Parathyroid adenoma (tissue), 2 donors: ENCODE measurements around the gene SNX20.

Experiments
- H2AFZ ChIP-seq: fragments of 300-600 bp; sonication (generic); one replicate; pipeline ENCODE4 v1.7.0; 2017; ENCODE audit warnings: antibody characterized with exemption, mild to moderate bottlenecking
- H3K27ac ChIP-seq: fragments of 300-600 bp; sonication (generic); one replicate; pipeline ENCODE4 v1.7.0; 2017
- H3K27me3 ChIP-seq: fragments of 300-600 bp; sonication (generic); one replicate; pipeline ENCODE4 v1.7.0; 2017; ENCODE audit warnings: low read length; ENCODE audit not compliant: control insufficient read depth, insufficient read depth
- H3K36me3 ChIP-seq: fragments of 300-600 bp; sonication (generic); one replicate; pipeline ENCODE4 v1.7.0; 2017; ENCODE audit warnings: low read length; ENCODE audit not compliant: control insufficient read depth, insufficient read depth
- H3K4me1 ChIP-seq: fragments of 300-600 bp; sonication (generic); one replicate; pipeline ENCODE4 v1.7.0; 2017; ENCODE audit warnings: control low read depth
- H3K4me2 ChIP-seq: fragments of 300-600 bp; sonication (generic); one replicate; pipeline ENCODE4 v1.7.0; 2017; ENCODE audit warnings: low read length
- H3K4me3 ChIP-seq: fragments of 300-600 bp; sonication (generic); one replicate; pipeline ENCODE4 v1.7.0; 2017; ENCODE audit warnings: low read depth, low read length
- H3K79me2 ChIP-seq: fragments of 300-600 bp; sonication (generic); one replicate; pipeline ENCODE4 v1.7.0; 2017; ENCODE audit warnings: control low read depth
- H3K9ac ChIP-seq: fragments of 300-600 bp; sonication (generic); one replicate; pipeline ENCODE4 v1.7.0; 2017; ENCODE audit warnings: mild to moderate bottlenecking
- H3K9me3 ChIP-seq: fragments of 300-600 bp; sonication (generic); one replicate; pipeline ENCODE4 v1.7.0; 2017; ENCODE audit warnings: low read length; ENCODE audit not compliant: control insufficient read depth
- TF ChIP-seq, protein P1 (sequence below): fragments of 300-600 bp; sonication (generic); IDR thresholded peaks from one replicate; pipeline ENCODE4 v1.7.0; 2017; ENCODE audit warnings: antibody characterized with exemption, mild to moderate bottlenecking
- donor health status: primary hyperparathyroidism.

Gene SNX20

DNA sequence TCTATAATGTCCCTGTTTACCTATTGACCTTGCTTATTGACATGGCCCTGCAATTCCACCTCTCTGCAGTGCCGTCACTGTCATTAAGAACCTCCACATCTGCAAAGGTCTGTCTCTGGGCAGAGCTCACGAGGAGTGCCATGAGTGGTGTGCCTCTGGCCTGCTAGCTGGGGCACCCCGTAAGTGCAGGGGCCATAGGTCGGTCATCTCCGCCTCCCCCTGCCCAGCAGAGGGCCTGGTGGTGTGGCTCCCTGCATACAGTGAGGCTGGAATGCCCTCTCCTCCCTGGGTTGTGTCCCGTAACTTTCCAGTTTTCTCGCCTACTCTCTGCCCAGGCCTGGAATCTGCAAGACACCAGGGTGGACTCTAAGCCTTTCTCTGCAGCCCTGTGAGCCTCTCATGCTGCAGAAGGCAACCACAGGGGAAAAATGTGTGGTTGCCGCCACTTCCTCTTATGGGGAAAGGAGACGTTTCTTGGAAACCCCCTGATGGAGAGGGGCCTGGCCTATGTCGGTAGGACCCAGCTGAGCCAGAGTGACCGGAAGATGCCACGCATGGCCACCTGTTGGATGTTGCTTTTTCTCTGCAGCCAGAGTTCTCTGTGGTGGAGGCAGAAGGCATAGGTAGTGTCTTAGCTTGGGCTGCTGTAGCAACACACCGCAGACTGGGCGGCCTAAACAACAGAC lies 2.7 kb upstream of the SNX20 start:
- no peak overlapping the region for H3K27ac ChIP-seq
- no peak overlapping the region for H3K4me3 ChIP-seq

DNA sequence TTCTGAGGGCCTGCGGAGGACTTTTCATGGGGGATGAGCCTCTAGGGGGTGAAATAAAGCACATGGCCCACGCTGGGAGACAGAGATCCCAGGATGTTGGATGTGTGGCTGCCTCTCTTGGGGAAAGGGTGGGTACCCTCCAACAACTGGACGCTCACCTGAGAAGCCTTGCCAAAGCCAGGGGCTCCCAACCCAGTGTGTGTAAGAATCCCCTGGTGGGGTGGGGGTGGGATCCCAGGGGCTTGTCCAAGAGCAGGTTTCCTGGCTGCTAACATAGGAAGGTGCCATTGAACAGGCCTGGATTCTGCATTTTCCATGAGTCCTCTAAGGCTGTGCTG lies 587 bp downstream of the SNX20 start:
- H2AFZ ChIP-seq = no peak overlapping the region
- no peaks in the 10 kb centered on the region for H3K79me2 ChIP-seq
- H3K36me3 ChIP-seq = no peaks in the 10 kb centered on the region
- no peak overlapping the region for H3K4me2 ChIP-seq
- no peak overlapping the region for H3K9ac ChIP-seq
- H3K27ac ChIP-seq = no peak overlapping the region
- H3K9me3 ChIP-seq = no peaks in the 10 kb centered on the region
- no peak overlapping the region for H3K4me3 ChIP-seq
- H3K4me1 ChIP-seq = no peaks in the 10 kb centered on the region
- no peaks in the 10 kb centered on the region for H3K27me3 ChIP-seq
- TF ChIP-seq, protein P1, sequence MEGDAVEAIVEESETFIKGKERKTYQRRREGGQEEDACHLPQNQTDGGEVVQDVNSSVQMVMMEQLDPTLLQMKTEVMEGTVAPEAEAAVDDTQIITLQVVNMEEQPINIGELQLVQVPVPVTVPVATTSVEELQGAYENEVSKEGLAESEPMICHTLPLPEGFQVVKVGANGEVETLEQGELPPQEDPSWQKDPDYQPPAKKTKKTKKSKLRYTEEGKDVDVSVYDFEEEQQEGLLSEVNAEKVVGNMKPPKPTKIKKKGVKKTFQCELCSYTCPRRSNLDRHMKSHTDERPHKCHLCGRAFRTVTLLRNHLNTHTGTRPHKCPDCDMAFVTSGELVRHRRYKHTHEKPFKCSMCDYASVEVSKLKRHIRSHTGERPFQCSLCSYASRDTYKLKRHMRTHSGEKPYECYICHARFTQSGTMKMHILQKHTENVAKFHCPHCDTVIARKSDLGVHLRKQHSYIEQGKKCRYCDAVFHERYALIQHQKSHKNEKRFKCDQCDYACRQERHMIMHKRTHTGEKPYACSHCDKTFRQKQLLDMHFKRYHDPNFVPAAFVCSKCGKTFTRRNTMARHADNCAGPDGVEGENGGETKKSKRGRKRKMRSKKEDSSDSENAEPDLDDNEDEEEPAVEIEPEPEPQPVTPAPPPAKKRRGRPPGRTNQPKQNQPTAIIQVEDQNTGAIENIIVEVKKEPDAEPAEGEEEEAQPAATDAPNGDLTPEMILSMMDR = no peak

More for the DNA sequence above, 2.7 kb upstream of the SNX20 start:
- TF ChIP-seq, protein P1 = no peak
- Histone ChIP-seq H3K36me3 (no peaks in the 10 kb centered on the region), H3K9me3 (no peaks in the 10 kb centered on the region), H3K79me2 (no peaks in the 10 kb centered on the region), H3K27me3 (no peaks in the 10 kb centered on the region), H3K9ac (no peak overlapping the region), H3K4me2 (no peak overlapping the region), H3K4me1 (no peaks in the 10 kb centered on the region), H2AFZ (no peak overlapping the region)

DNA sequence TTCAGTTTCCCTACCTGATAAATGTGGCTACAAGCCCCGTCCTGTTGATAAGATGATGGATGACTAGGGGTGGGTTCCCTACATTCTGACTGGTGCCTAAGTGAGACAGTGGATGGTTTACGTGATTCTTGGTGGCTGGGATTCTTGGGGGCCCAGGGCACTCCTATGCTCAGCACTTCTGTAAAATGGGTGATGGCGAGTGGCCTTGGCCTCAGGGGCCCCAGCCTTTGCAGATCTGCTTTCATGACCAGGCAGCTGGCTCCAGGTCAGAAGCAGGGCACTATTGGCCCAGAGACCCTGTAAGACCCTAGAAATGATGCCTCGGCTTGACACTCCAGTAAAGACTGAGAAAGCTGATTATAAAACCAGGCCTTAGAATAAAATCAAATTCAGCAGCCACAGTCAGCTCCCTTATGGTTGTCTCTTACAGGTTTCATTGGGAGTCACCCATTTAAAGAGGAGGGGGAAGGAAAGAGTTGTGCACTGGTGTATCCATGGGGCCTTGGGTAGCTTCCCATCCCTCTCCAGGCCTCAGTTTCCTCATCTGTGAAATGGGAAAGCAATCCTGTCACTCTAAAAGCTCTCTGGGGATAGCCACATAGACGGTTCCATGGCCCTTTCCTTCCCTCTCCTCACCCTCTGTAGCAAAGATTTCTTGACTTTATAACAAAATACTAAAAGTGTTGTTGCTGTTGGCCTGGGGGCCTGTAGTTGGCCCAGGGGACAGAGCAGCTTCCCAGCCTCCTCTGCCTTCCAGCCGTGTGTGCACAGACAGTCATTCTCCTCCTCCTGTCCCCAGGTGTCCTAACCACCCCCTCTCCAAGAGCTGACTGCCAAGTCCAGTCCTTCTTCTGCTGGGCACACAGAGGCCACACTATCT lies 1.2 kb downstream of the SNX20 start:
- H3K4me1 ChIP-seq = no peaks in the 10 kb centered on the region
- H3K79me2 ChIP-seq = no peaks in the 10 kb centered on the region
- no peak overlapping the region for H3K4me3 ChIP-seq
- no peaks in the 10 kb centered on the region for H3K9me3 ChIP-seq
- no peak overlapping the region for H3K9ac ChIP-seq
- no peak overlapping the region for H3K4me2 ChIP-seq
- TF ChIP-seq, protein P1 = no peak
- no peaks in the 10 kb centered on the region for H3K36me3 ChIP-seq
- no peak overlapping the region for H2AFZ ChIP-seq
- no peaks in the 10 kb centered on the region for H3K27me3 ChIP-seq
- H3K27ac ChIP-seq = no peak overlapping the region

DNA sequence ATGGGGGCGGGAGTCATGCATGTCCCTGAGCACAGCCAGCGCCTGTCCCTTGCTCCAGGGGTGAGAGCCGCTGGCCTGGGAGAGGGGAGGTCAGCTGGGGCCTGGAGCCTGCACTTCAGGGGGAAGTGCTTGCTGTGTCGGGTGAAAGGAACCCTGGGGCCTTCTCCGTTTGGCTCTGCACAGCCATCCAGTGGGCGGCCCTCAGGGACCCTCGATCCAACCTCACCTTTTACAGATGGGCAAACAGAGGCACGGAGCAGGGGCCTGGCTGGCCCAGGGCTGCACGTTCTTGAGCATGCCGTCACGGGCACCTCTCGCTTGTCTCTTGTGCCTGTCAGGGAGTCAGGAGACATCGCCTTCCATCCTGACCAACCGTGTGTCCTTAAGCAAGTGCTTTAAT lies 1.8 kb downstream of the SNX20 start:
- Histone ChIP-seq H2AFZ (no peak overlapping the region), H3K9me3 (no peaks in the 10 kb centered on the region), H3K4me3 (no peak overlapping the region), H3K36me3 (no peaks in the 10 kb centered on the region), H3K27me3 (no peaks in the 10 kb centered on the region), H3K4me2 (no peak overlapping the region), H3K27ac (no peak overlapping the region), H3K4me1 (no peaks in the 10 kb centered on the region), H3K79me2 (no peaks in the 10 kb centered on the region), H3K9ac (no peak overlapping the region)
- TF ChIP-seq, protein P1 = no peak
